H1 (cell line): ENCODE results near the gene POLR3GL. TPM values are rescaled to one million over a fixed set of nuclear protein-coding genes. Genes with fewer than 3 reads are reported as not detected.

Experiments
- CTCF ChIA-PET: fragments of 300-600 bp; sonication (Branson Sonifier 250); formaldehyde crosslinking; loops from one replicate; lab custom pipeline; 2021; ENCODE audit not compliant: partially characterized antibody; lab: Charles Lee
- POLR2A ChIA-PET: fragments of 300-600 bp; sonication (Branson Sonifier 250); formaldehyde crosslinking; loops from one replicate; lab custom pipeline; 2021; ENCODE audit warnings: inconsistent platforms; ENCODE audit not compliant: partially characterized antibody; lab: Charles Lee
- DNase-seq, 2 experiments: peaks; one replicate each; pipeline versions ENCODE4 v3.0.0 to v3.0.0-alpha.2; 2010 to 2022; ENCODE audit warnings: low spot score in 2 of 2, low read depth in 1 of 2, mixed read lengths in 1 of 2
- FAIRE-seq: peaks from 2 replicates; lab custom pipeline; 2011; peaks lifted over from hg19 to GRCh38; lab: Jason Lieb, UNC
- H2AFZ ChIP-seq: 2 replicates; pipeline ENCODE4 v1.8.1; 2012; ENCODE audit warnings: low read length, inconsistent platforms
- H2AK5ac ChIP-seq: 2 replicates; pipeline ENCODE4 v1.6.1; 2013; ENCODE audit warnings: low read depth, low read length
- H2BK120ac ChIP-seq: replicated peaks from 2 replicates; pipeline ENCODE3; 2013; ENCODE audit warnings: low read depth, low read length, inconsistent platforms
- H2BK12ac ChIP-seq: 2 replicates; pipeline ENCODE4 v1.6.1; 2013; ENCODE audit warnings: low read depth, low read length
- H2BK15ac ChIP-seq: 2 replicates; pipeline ENCODE4 v1.6.1; 2013; ENCODE audit warnings: low read length
- H2BK20ac ChIP-seq: 2 replicates; pipeline ENCODE4 v1.6.1; 2013; ENCODE audit warnings: low read length
- H2BK5ac ChIP-seq: 2 replicates; pipeline ENCODE4 v1.6.1; 2013; ENCODE audit warnings: low read depth, low read length
- H3K14ac ChIP-seq: 2 replicates; pipeline ENCODE4 v1.6.1; 2013; ENCODE audit warnings: inconsistent platforms; ENCODE audit not compliant: insufficient read length
- H3K18ac ChIP-seq: 2 replicates; pipeline ENCODE4 v1.6.1; 2013; ENCODE audit warnings: low read length; ENCODE audit errors: extremely low read depth
- H3K23ac ChIP-seq: 2 replicates; pipeline ENCODE4 v1.6.1; 2013; ENCODE audit warnings: inconsistent platforms; ENCODE audit not compliant: insufficient read length
- H3K23me2 ChIP-seq: 2 replicates; pipeline ENCODE4 v1.6.1; 2013; ENCODE audit warnings: low read depth, low read length
- H3K27ac ChIP-seq: 2 replicates; pipeline ENCODE4 v1.6.1; 2011; ENCODE audit warnings: low read depth, low read length, inconsistent platforms
- H3K27me3 ChIP-seq, 4 experiments: replicated peaks in 1 of 4; 1 replicate in 1 of 4; 2 replicates in 3 of 4; pipeline versions ENCODE4 v1.6.1 to v1.8.1; 2011 to 2013; ENCODE audit warnings: low read length in 3 of 4, mild to moderate bottlenecking in 3 of 4, inconsistent platforms in 2 of 4, mixed read lengths in 2 of 4, moderate library complexity in 1 of 4; ENCODE audit not compliant: control insufficient read depth in 3 of 4, insufficient read depth in 3 of 4; ENCODE audit errors: extremely low read depth in 1 of 4
- H3K36me3 ChIP-seq, 4 experiments: 2 replicates each; pipeline versions ENCODE4 v1.6.1 to v1.8.1; 2011 to 2013; ENCODE audit warnings: mild to moderate bottlenecking in 4 of 4, low read length in 3 of 4, moderate library complexity in 2 of 4, control low read depth in 1 of 4, inconsistent platforms in 1 of 4; ENCODE audit not compliant: insufficient read depth in 4 of 4, control insufficient read depth in 2 of 4
- H3K4ac ChIP-seq: replicated peaks from 2 replicates; pipeline ENCODE3; 2013; ENCODE audit warnings: low read length, low read depth, mixed read lengths, inconsistent platforms; ENCODE audit not compliant: insufficient read length
- H3K4me1 ChIP-seq, 4 experiments: replicated peaks in 1 of 4; 1 replicate in 1 of 4; 2 replicates in 3 of 4; pipeline versions ENCODE4 v1.6.1 to v1.8.1; 2011 to 2013; ENCODE audit warnings: low read length in 3 of 4, inconsistent platforms in 2 of 4, mixed read lengths in 1 of 4; ENCODE audit not compliant: insufficient read depth in 4 of 4, control insufficient read depth in 3 of 4
- H3K4me2 ChIP-seq, 2 experiments: 2 replicates each; pipeline versions ENCODE4 v1.6.1 to v1.8.1; 2011 to 2013; ENCODE audit warnings: low read depth in 2 of 2, low read length in 2 of 2, control low read depth in 1 of 2, inconsistent platforms in 1 of 2, mild to moderate bottlenecking in 1 of 2; ENCODE audit not compliant: insufficient read depth in 1 of 2
- H3K4me3 ChIP-seq, 4 experiments: fragments of 200-600, 300-600 bp in 1 of 4; sonication (generic), shearing (Covaris generic), sonication (Bioruptor Twin) in 1 of 4; 2 replicates each; pipeline versions ENCODE4 v1.5.1 to v1.8.1; 2011 to 2016; ENCODE audit warnings: low read length in 4 of 4, low read depth in 3 of 4, control low read depth in 2 of 4, inconsistent platforms in 2 of 4, mild to moderate bottlenecking in 2 of 4, mixed read lengths in 1 of 4, moderate library complexity in 1 of 4; ENCODE audit not compliant: insufficient read depth in 2 of 4; ENCODE audit errors: extremely low read depth in 1 of 4
- H3K56ac ChIP-seq: replicated peaks from 2 replicates; pipeline ENCODE3; 2013; ENCODE audit warnings: low read depth, mild to moderate bottlenecking, mixed read lengths, low read length, inconsistent platforms; ENCODE audit not compliant: insufficient read length
- H3K79me1 ChIP-seq: 2 replicates; pipeline ENCODE4 v1.6.1; 2013; ENCODE audit warnings: low read depth, low read length, control low read depth
- H3K79me2 ChIP-seq, 2 experiments: 2 replicates each; pipeline versions ENCODE4 v1.6.1 to v1.8.1; 2012 to 2013; ENCODE audit warnings: low read length in 2 of 2, mild to moderate bottlenecking in 2 of 2, inconsistent platforms in 1 of 2; ENCODE audit not compliant: insufficient read depth in 2 of 2, control insufficient read depth in 1 of 2
- H3K9ac ChIP-seq, 4 experiments: replicated peaks in 1 of 4; 1 replicate in 1 of 4; 2 replicates in 3 of 4; pipeline versions ENCODE4 v1.6.1 to v1.8.1; 2011 to 2013; ENCODE audit warnings: low read depth in 3 of 4, low read length in 3 of 4, control low read depth in 2 of 4, mild to moderate bottlenecking in 2 of 4, moderate library complexity in 2 of 4, inconsistent platforms in 1 of 4; ENCODE audit errors: extremely low read depth in 1 of 4
- H3K9me3 ChIP-seq, 2 experiments: 2 replicates each; pipeline versions ENCODE4 v1.6.1 to v1.8.1; 2012 to 2013; ENCODE audit warnings: mild to moderate bottlenecking in 2 of 2, moderate library complexity in 2 of 2, control low read depth in 1 of 2, inconsistent platforms in 1 of 2, low read depth in 1 of 2, low read length in 1 of 2, mixed read lengths in 1 of 2; ENCODE audit not compliant: insufficient read depth in 2 of 2
- H4K20me1 ChIP-seq, 2 experiments: replicated peaks in 1 of 2; 2 replicates each; pipeline versions ENCODE3 to v1.8.1; 2011 to 2013; ENCODE audit warnings: inconsistent platforms in 2 of 2, low read length in 2 of 2, mild to moderate bottlenecking in 1 of 2; ENCODE audit not compliant: insufficient read depth in 2 of 2, control insufficient read depth in 1 of 2
- H4K5ac ChIP-seq: 2 replicates; pipeline ENCODE4 v1.6.1; 2013; ENCODE audit warnings: low read length, low read depth, mixed read lengths, inconsistent platforms; ENCODE audit not compliant: insufficient read length
- H4K8ac ChIP-seq: 2 replicates; pipeline ENCODE4 v1.8.0; 2013; ENCODE audit warnings: mild to moderate bottlenecking, moderate library complexity, low read length, inconsistent platforms; ENCODE audit not compliant: insufficient read depth; ENCODE audit errors: extremely low read depth
- H4K91ac ChIP-seq: replicated peaks from 2 replicates; pipeline ENCODE3; 2013; ENCODE audit warnings: low read length, mixed read lengths, inconsistent platforms; ENCODE audit not compliant: insufficient read length
- BRCA1 ChIP-seq: IDR thresholded peaks from 2 replicates; pipeline ENCODE4 v1.6.1; 2012; ENCODE audit warnings: low read depth, low read length, improper control_type of control experiment
- CTBP2 ChIP-seq: IDR thresholded peaks from 2 replicates; pipeline ENCODE4 v1.7.0; 2011; ENCODE audit warnings: borderline replicate concordance, mild to moderate bottlenecking, moderate library complexity, mixed read lengths, low read length; ENCODE audit not compliant: insufficient read depth, insufficient read length
- EP300 ChIP-seq, 2 experiments: IDR thresholded peaks; 1 replicate in 1 of 2; 2 replicates in 1 of 2; pipeline ENCODE4 v1.6.1; 2011 to 2012; ENCODE audit warnings: low read depth in 2 of 2, low read length in 2 of 2, mild to moderate bottlenecking in 2 of 2, borderline replicate concordance in 1 of 2, inconsistent platforms in 1 of 2, moderate library complexity in 1 of 2
- GABPA ChIP-seq: IDR thresholded peaks from 2 replicates; pipeline ENCODE4 v1.6.1; 2011; ENCODE audit warnings: mild to moderate bottlenecking, low read length, moderate library complexity, borderline replicate concordance; ENCODE audit not compliant: insufficient read depth
- GTF2F1 ChIP-seq: IDR thresholded peaks from 2 replicates; pipeline ENCODE4 v1.6.1; 2012; ENCODE audit warnings: low read depth, low read length, improper control_type of control experiment, borderline replicate concordance
- HDAC2 ChIP-seq, 2 experiments: fragments of 300-600 bp in 1 of 2; sonication (generic) in 1 of 2; IDR thresholded peaks; 2 replicates each; pipeline ENCODE4 v1.6.1; 2011 to 2012; ENCODE audit warnings: low read depth in 2 of 2, low read length in 2 of 2, mild to moderate bottlenecking in 2 of 2, moderate library complexity in 2 of 2, borderline replicate concordance in 1 of 2, inconsistent platforms in 1 of 2
- KDM5A ChIP-seq: fragments of 200-600 bp; IDR thresholded peaks from 2 replicates; pipeline ENCODE4 v1.7.1; 2012; ENCODE audit warnings: mild to moderate bottlenecking, low read length, inconsistent platforms, mixed read lengths
- NANOG ChIP-seq: IDR thresholded peaks from 2 replicates; pipeline ENCODE4 v1.6.1; 2011; ENCODE audit warnings: low read length, low read depth, mild to moderate bottlenecking, inconsistent platforms; ENCODE audit not compliant: insufficient read depth, poor library complexity, severe bottlenecking
- RXRA ChIP-seq: IDR thresholded peaks from 2 replicates; pipeline ENCODE4 v1.6.1; 2011; ENCODE audit warnings: low read depth, mild to moderate bottlenecking, low read length, moderate library complexity; ENCODE audit not compliant: insufficient read depth
- TBP ChIP-seq: IDR thresholded peaks from 2 replicates; pipeline ENCODE4 v1.6.1; 2011; ENCODE audit warnings: low read depth, low read length, improper control_type of control experiment
- TCF12 ChIP-seq: IDR thresholded peaks from 2 replicates; pipeline ENCODE4 v1.6.1; 2011; ENCODE audit warnings: low read depth, mild to moderate bottlenecking, low read length
- USF2 ChIP-seq: IDR thresholded peaks from 2 replicates; pipeline ENCODE4 v1.6.1; 2011; ENCODE audit warnings: low read length, improper control_type of control experiment
- WGBS, 2 experiments: shearing (Covaris generic) in 1 of 2; methylation state at CpG; one replicate each; pipeline versions ENCODE4 v1.1.6 to v1.1.7; 2013 to 2015; ENCODE audit warnings: low lambda C conversion rate in 2 of 2, mixed read lengths in 2 of 2, inconsistent platforms in 1 of 2, low coverage in 1 of 2, missing lambda C conversion rate in 1 of 2; ENCODE audit not compliant: insufficient replicate concordance in 2 of 2, insufficient coverage in 1 of 2, insufficient read length in 1 of 2; ENCODE audit errors: extremely low coverage in 1 of 2, missing lambda C conversion rate in 1 of 2; 5-methylcytosine and 5-hydroxymethylcytosine counted together
- polyA plus RNA-seq, 7 experiments: library from polyadenylated mRNA; depleted of rRNA in 3 of 7; stranded (reverse) in 5 of 7; unstranded in 2 of 7; fragments of >200 nt in 5 of 7; fragments of 200-250 nt in 2 of 7; gene quantifications; 1 replicate in 5 of 7; 2 replicates in 1 of 7; 4 replicates in 1 of 7; pipeline versions ENCODE4 v1.2.1 to v1.2.3, GENCODE V29; 2011 to 2013; ENCODE audit warnings: missing spikeins in 2 of 7, mixed read lengths in 2 of 7
- total RNA-seq: library from RNA; stranded (reverse); fragmentation: NEBNext Ultra II Directional; extraction: Animal tissue kit (Norgen Biotek cat#: 25700); gene quantifications from 2 replicates; pipeline ENCODE4 v1.2.1, GENCODE V29; 2021

POLR3GL gene
- total and polyA plus RNA-seq, 2 of the 8 experiments (the other 6 are each of a cell fraction or from before 2014, with no cell fraction given): 3.1 to 3.9 TPM

- Histone ChIP-seq H4K91ac (peak overlapping the region; percentile 45), H2AFZ (no peak overlapping the region), H3K4me1 (peaks cover 0 to 2% (median 0%) of the 10 kb centered on the region in 4 experiments; a peak in 2 of 7 replicates), H3K9me3 (no peaks in the 10 kb centered on the region), H3K4me2 (no peak overlapping the region), H3K27me3 (peaks cover 0 to 6% (median 4%) of the 10 kb centered on the region in 4 experiments; a peak in 2 of 7 replicates), H2BK15ac (no peak overlapping the region), H2AK5ac (no peak overlapping the region), H3K23ac (no peak overlapping the region), H2BK120ac (no peak overlapping the region), H3K18ac (no peak overlapping the region), H3K4me3 (no peak overlapping the region), H2BK20ac (no peak overlapping the region), H3K4ac (no peak overlapping the region), H4K20me1 (no peaks in the 10 kb centered on the region), H3K23me2 (no peaks in the 10 kb centered on the region; the same call in 1 of the 2 replicates), H3K9ac (no peak overlapping the region), H2BK5ac (no peak overlapping the region), H3K36me3 (no peaks in the 10 kb centered on the region), H3K79me2 (no peaks in the 10 kb centered on the region), H3K27ac (no peak overlapping the region), H3K14ac (no peak overlapping the region), H3K56ac (no peak overlapping the region), H3K79me1 (no peaks in the 10 kb centered on the region), H4K5ac (no peak overlapping the region), H2BK12ac (no peak overlapping the region), H4K8ac (no peak overlapping the region)
- ChIA-PET CTCF (interaction anchor here (1.2 kb wide), 1 partner anchor 23 kb away, joined by 4 read pairs; no protein-coding TSS in a partner anchor), POLR2A (interaction anchor here (1.6 kb wide), 1 partner anchor 38 kb away, joined by 7 read pairs; no protein-coding TSS in a partner anchor)
- WGBS, 2 experiments: 90% methylated on average over 6 of the region's 6 CpGs; no CpG with 5 or more reads in 1 of the 2 experiments
- no peak for FAIRE-seq
- no peak for DNase-seq
- TF ChIP-seq HDAC2 (IDR thresholded peaks at IDR 0.05; ENCODE audit: borderline replicate concordance in 1 of 2, low read depth in 2 of 2, low read length in 2 of 2): no peak
- no peak for TF ChIP-seq TBP
- TF ChIP-seq KDM5A: no peak
- TF ChIP-seq CTBP2: no peak
- TF ChIP-seq EP300 (IDR thresholded peaks at IDR 0.05; ENCODE audit: borderline replicate concordance in 1 of 2, low read depth in 2 of 2, low read length in 2 of 2): no peak
- no peak for TF ChIP-seq TCF12
- no peak for TF ChIP-seq USF2
- TF ChIP-seq GABPA: no peak
- TF ChIP-seq BRCA1: no peak
- no peak for TF ChIP-seq GTF2F1
- TF ChIP-seq NANOG: no peak
- no peak for TF ChIP-seq RXRA
Measured at GRCh38 chr1:146013559-146013922, 49.1 kb downstream of the POLR3GL start.
